ENCODE data around the gene RAPGEF2.

RAPGEF2 gene

GRCh38 chr4:159232465-159233106 lies 129.7 kb downstream of the RAPGEF2 start:
- WGBS (ENCODE audit: insufficient coverage, insufficient read length): no CpG with 5 or more reads among the region's 1 CpG
- Histone ChIP-seq H3K9me3 (ENCODE audit: control insufficient read depth, insufficient read depth, low read length) (no peaks in the 10 kb centered on the region), H3K27ac (ENCODE audit: low read length) (no peak overlapping the region), H3K27me3 (ENCODE audit: control insufficient read depth, insufficient read depth, low read length) (no peaks in the 10 kb centered on the region), H3K4me3 (ENCODE audit: low read length) (no peak overlapping the region), H3K36me3 (ENCODE audit: control insufficient read depth, insufficient read depth, low read length) (no peaks in the 10 kb centered on the region), H3K4me1 (ENCODE audit: control insufficient read depth, insufficient read depth, low read length) (peaks cover 3% of the 10 kb centered on the region)
- no peak for DNase-seq (ENCODE audit: low read depth, low spot score)

GRCh38 chr4:159235779-159236368 lies 133.0 kb downstream of the RAPGEF2 start:
- Histone ChIP-seq H3K9me3 (ENCODE audit: control insufficient read depth, insufficient read depth, low read length) (no peaks in the 10 kb centered on the region), H3K36me3 (ENCODE audit: control insufficient read depth, insufficient read depth, low read length) (no peaks in the 10 kb centered on the region), H3K4me1 (ENCODE audit: control insufficient read depth, insufficient read depth, low read length) (no peaks in the 10 kb centered on the region; the same call in 1 of the 2 replicates), H3K27me3 (ENCODE audit: control insufficient read depth, insufficient read depth, low read length) (no peaks in the 10 kb centered on the region), H3K27ac (ENCODE audit: low read length) (no peak overlapping the region), H3K4me3 (ENCODE audit: low read length) (no peak overlapping the region)
- no peak for DNase-seq (ENCODE audit: low read depth, low spot score)
- no CpG with 5 or more reads among the region's 3 CpGs for WGBS (ENCODE audit: insufficient coverage, insufficient read length)

- Histone ChIP-seq H3K27ac (ENCODE audit: low read length) (no peak overlapping the region), H3K4me3 (ENCODE audit: low read length) (no peak overlapping the region), H3K36me3 (ENCODE audit: control insufficient read depth, insufficient read depth, low read length) (no peaks in the 10 kb centered on the region), H3K9me3 (ENCODE audit: control insufficient read depth, insufficient read depth, low read length) (no peaks in the 10 kb centered on the region), H3K4me1 (ENCODE audit: control insufficient read depth, insufficient read depth, low read length) (no peaks in the 10 kb centered on the region; the same call in 1 of the 2 replicates), H3K27me3 (ENCODE audit: control insufficient read depth, insufficient read depth, low read length) (no peaks in the 10 kb centered on the region)
- DNase-seq (ENCODE audit: low read depth, low spot score): no peak
- no CpG with 5 or more reads among the region's 2 CpGs for WGBS (ENCODE audit: insufficient coverage, insufficient read length)
Observed at GRCh38 chr4:159237975-159238374, 135.1 kb downstream of the RAPGEF2 start.

- no peaks in the 10 kb centered on the region for H3K9me3 ChIP-seq (ENCODE audit: control insufficient read depth, insufficient read depth, low read length)
- DNase-seq (ENCODE audit: low read depth, low spot score): no peak
- no peak overlapping the region for H3K27ac ChIP-seq (ENCODE audit: low read length)
- no peak overlapping the region for H3K4me3 ChIP-seq (ENCODE audit: low read length)
- no CpG with 5 or more reads among the region's 2 CpGs for WGBS (ENCODE audit: insufficient coverage, insufficient read length)
- no peaks in the 10 kb centered on the region for H3K36me3 ChIP-seq (ENCODE audit: control insufficient read depth, insufficient read depth, low read length)
- H3K4me1 ChIP-seq (ENCODE audit: control insufficient read depth, insufficient read depth, low read length): no peaks in the 10 kb centered on the region
- no peaks in the 10 kb centered on the region for H3K27me3 ChIP-seq (ENCODE audit: control insufficient read depth, insufficient read depth, low read length)
Observed at GRCh38 chr4:159238631-159239030, 135.8 kb downstream of the RAPGEF2 start.

- Histone ChIP-seq H3K36me3 (ENCODE audit: control insufficient read depth, insufficient read depth, low read length) (no peaks in the 10 kb centered on the region), H3K27ac (ENCODE audit: low read length) (no peak overlapping the region), H3K27me3 (ENCODE audit: control insufficient read depth, insufficient read depth, low read length) (no peaks in the 10 kb centered on the region), H3K4me3 (ENCODE audit: low read length) (no peak overlapping the region), H3K9me3 (ENCODE audit: control insufficient read depth, insufficient read depth, low read length) (no peaks in the 10 kb centered on the region), H3K4me1 (ENCODE audit: control insufficient read depth, insufficient read depth, low read length) (no peaks in the 10 kb centered on the region)
- DNase-seq (ENCODE audit: low read depth, low spot score): no peak
- 100% methylated on average over 1 of the region's 2 CpGs for WGBS (ENCODE audit: insufficient coverage, insufficient read length)
Observed at GRCh38 chr4:159239629-159240028, 136.8 kb downstream of the RAPGEF2 start.

DNA sequence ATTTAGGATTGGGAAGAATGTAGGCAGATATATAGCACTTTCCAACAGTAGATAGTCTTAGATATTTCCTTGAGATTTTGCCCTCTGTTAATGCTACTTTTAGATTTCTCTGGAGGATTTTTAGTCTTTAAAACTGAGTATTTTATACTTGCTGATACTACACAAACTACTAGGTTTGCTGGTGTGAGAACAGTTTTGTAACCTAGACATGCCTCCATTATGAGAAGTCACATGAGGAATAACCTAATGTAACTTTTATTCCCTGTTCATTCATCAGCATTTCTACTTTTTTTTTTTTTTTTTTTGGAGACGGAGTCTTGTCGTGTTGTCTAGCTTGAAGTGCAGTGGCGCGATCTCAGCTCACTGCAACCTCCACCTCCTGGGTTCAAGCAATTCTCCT lies 137.2 kb downstream of the RAPGEF2 start:
- H3K27ac ChIP-seq (ENCODE audit: low read length): no peak overlapping the region
- no peaks in the 10 kb centered on the region for H3K4me1 ChIP-seq (ENCODE audit: control insufficient read depth, insufficient read depth, low read length)

GRCh38 chr4:159240687-159241086 lies 137.8 kb downstream of the RAPGEF2 start:
- Histone ChIP-seq H3K36me3 (ENCODE audit: control insufficient read depth, insufficient read depth, low read length) (no peaks in the 10 kb centered on the region), H3K9me3 (ENCODE audit: control insufficient read depth, insufficient read depth, low read length) (no peaks in the 10 kb centered on the region), H3K4me3 (ENCODE audit: low read length) (no peak overlapping the region), H3K27me3 (ENCODE audit: control insufficient read depth, insufficient read depth, low read length) (no peaks in the 10 kb centered on the region), H3K27ac (ENCODE audit: low read length) (no peak overlapping the region), H3K4me1 (ENCODE audit: control insufficient read depth, insufficient read depth, low read length) (no peaks in the 10 kb centered on the region)
- no peak for DNase-seq (ENCODE audit: low read depth, low spot score)
- WGBS (ENCODE audit: insufficient coverage, insufficient read length): no CpG with 5 or more reads among the region's 3 CpGs

More for the DNA sequence above, 137.2 kb downstream of the RAPGEF2 start:
- Histone ChIP-seq H3K27me3 (ENCODE audit: control insufficient read depth, insufficient read depth, low read length) (no peaks in the 10 kb centered on the region), H3K4me3 (ENCODE audit: low read length) (no peak overlapping the region), H3K9me3 (ENCODE audit: control insufficient read depth, insufficient read depth, low read length) (no peaks in the 10 kb centered on the region), H3K36me3 (ENCODE audit: control insufficient read depth, insufficient read depth, low read length) (no peaks in the 10 kb centered on the region)
- DNase-seq (ENCODE audit: low read depth, low spot score): no peak
- no CpG with 5 or more reads among the region's 4 CpGs for WGBS (ENCODE audit: insufficient coverage, insufficient read length)

GRCh38 chr4:159242427-159242826 lies 139.5 kb downstream of the RAPGEF2 start:
- Histone ChIP-seq H3K4me3 (ENCODE audit: low read length) (no peak overlapping the region), H3K4me1 (ENCODE audit: control insufficient read depth, insufficient read depth, low read length) (no peaks in the 10 kb centered on the region), H3K27me3 (ENCODE audit: control insufficient read depth, insufficient read depth, low read length) (no peaks in the 10 kb centered on the region), H3K36me3 (ENCODE audit: control insufficient read depth, insufficient read depth, low read length) (no peaks in the 10 kb centered on the region), H3K27ac (ENCODE audit: low read length) (no peak overlapping the region), H3K9me3 (ENCODE audit: control insufficient read depth, insufficient read depth, low read length) (no peaks in the 10 kb centered on the region)
- DNase-seq (ENCODE audit: low read depth, low spot score): no peak

- 100% methylated on average over 1 of the region's 7 CpGs for WGBS (ENCODE audit: insufficient coverage, insufficient read length)
- H3K4me1 ChIP-seq (ENCODE audit: control insufficient read depth, insufficient read depth, low read length): no peaks in the 10 kb centered on the region
- H3K36me3 ChIP-seq (ENCODE audit: control insufficient read depth, insufficient read depth, low read length): peaks cover 3% of the 10 kb centered on the region; the same call in 1 of the 2 replicates
- no peaks in the 10 kb centered on the region for H3K9me3 ChIP-seq (ENCODE audit: control insufficient read depth, insufficient read depth, low read length)
- no peaks in the 10 kb centered on the region for H3K27me3 ChIP-seq (ENCODE audit: control insufficient read depth, insufficient read depth, low read length)
- no peak for DNase-seq (ENCODE audit: low read depth, low spot score)
- H3K4me3 ChIP-seq (ENCODE audit: low read length): no peak overlapping the region
- no peak overlapping the region for H3K27ac ChIP-seq (ENCODE audit: low read length)
Observed at GRCh38 chr4:159248384-159249178, 145.7 kb downstream of the RAPGEF2 start.

DNA sequence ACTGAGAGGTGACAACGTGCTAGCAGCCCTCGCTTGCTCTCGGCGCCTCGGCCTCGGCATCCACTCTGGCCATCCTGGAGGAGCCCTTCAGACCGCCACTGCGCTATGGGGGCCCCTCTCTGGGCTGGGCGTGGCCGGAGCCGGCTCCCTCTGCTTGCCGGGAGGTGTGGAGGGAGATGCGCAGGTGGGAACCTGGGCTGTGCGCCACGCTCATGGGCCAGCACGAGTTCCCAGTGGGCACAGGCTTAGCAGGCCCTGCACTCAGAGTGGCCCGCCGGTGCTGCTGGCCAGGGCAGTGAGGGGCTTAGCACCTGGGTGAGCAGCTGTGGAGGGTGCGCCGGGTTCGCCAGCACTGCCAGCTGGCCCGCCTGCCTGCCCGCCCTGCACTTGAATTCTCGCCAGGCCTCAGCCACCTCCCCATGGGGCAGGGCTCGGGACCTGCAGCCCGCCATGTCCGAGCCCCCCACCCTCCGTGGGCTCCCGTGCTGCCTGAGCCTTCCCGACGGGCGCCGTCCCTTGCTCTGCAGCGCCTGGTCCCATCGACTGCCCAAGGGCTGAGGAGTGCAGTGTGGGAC lies 148.0 kb downstream of the RAPGEF2 start:
- H3K4me1 ChIP-seq (ENCODE audit: control insufficient read depth, insufficient read depth, low read length): no peaks in the 10 kb centered on the region

More for the DNA sequence above, 148.0 kb downstream of the RAPGEF2 start:
- DNase-seq (ENCODE audit: low read depth, low spot score): no peak
- Histone ChIP-seq H3K9me3 (ENCODE audit: control insufficient read depth, insufficient read depth, low read length) (no peaks in the 10 kb centered on the region), H3K4me3 (ENCODE audit: low read length) (no peak overlapping the region), H3K36me3 (ENCODE audit: control insufficient read depth, insufficient read depth, low read length) (peaks cover 3% of the 10 kb centered on the region; the same call in 1 of the 2 replicates), H3K27ac (ENCODE audit: low read length) (no peak overlapping the region), H3K27me3 (ENCODE audit: control insufficient read depth, insufficient read depth, low read length) (no peaks in the 10 kb centered on the region)
- WGBS (ENCODE audit: insufficient coverage, insufficient read length): no CpG with 5 or more reads among the region's 35 CpGs

Data from iPS DF 6.9 (cell line).